Dendritic cell treated with granulocyte-macrophage colony-stimulating factor and Interleukin-4, amounts not matched to agents 40 ng/mL and 50 ng/mL, for 4 days (primary cell): ENCODE measurements around the gene CRADD.
A peak's percentile ranks its signal among the peaks of the same experiment; 100 is the strongest.
"Not testable (repeated sequence)": the region's sequence is repeated elsewhere in the genome, so short reads cannot be mapped to it uniquely, and the experiment has no call there.

Experiments used
- H3K27ac Mint-ChIP-seq: one replicate; pipeline ENCODE4 v1.8.0; 2022; ENCODE audit warnings: mild to moderate bottlenecking, mixed read lengths
- H3K27me3 Mint-ChIP-seq: one replicate; pipeline ENCODE4 v1.8.0; 2022; ENCODE audit warnings: mild to moderate bottlenecking, mixed read lengths
- H3K36me3 Mint-ChIP-seq: one replicate; pipeline ENCODE4 v1.8.0; 2022; ENCODE audit warnings: low read depth, mixed read lengths
- H3K4me1 Mint-ChIP-seq: one replicate; pipeline ENCODE4 v1.8.0; 2022; ENCODE audit warnings: low read depth, mixed read lengths
- H3K4me3 Mint-ChIP-seq: one replicate; pipeline ENCODE4 v1.8.0; 2022; ENCODE audit warnings: mild to moderate bottlenecking, moderate library complexity, mixed read lengths
- H3K9me3 Mint-ChIP-seq: one replicate; pipeline ENCODE4 v1.8.0; 2022; ENCODE audit warnings: mixed read lengths
- intact Hi-C: fragments of 100-400 bp; cut with micrococcal nuclease; formaldehyde crosslinking; loops from one replicate; pipeline ENCODE4 v1.15.0; 2022

CRADD gene

DNA sequence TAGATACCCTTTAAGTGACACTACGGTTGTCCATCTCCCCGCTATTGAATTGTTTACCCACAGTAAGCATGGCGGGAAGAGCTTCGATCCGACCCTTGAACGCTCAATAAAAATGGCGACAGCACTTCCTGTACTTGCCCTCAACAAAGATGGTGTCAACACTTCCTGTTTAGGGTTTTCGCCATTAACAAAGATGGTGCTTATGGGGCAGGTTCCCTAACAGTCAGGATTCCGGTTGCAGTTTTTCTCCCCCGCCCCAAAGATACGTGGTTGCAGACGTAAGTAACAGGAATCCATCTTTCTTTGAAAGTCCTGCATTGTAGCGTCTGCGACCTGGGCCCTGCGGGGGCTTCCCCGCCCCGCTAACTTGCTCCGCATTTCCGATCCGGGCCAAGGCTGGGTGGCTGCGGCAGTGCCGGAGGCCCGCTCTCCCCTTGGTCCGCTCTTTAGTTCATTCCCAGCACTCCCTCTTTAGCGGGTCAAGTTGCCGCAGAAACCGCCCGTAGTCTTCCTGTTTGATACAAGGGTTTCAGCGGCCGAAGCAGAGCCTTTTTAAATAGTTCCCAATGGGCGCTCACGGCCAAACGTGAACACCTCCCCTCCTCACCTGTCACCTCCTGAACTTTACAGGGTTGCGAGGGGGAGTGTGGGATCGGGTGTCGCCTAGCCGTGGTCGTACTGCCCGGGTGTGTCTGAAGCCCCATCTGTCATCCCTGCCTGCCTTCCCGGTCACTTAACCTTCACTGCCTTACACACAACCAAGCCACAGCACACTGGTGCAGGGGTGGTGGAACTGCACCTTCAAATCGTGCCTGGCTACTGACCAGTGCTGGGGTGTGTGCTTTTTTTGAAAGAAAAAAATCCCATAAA lies at the start of gene CRADD:
Gene CRADD (plus strand): TSS at position 181 of the 870 bp plus-strand sequence.
- peak within 1 kb of the TSS; percentile 89 for H3K4me3 Mint-ChIP-seq
- peaks cover 20% of the 10 kb centered on the region for H3K36me3 Mint-ChIP-seq
- peaks cover 20% of the 10 kb centered on the region for H3K4me1 Mint-ChIP-seq
- intact Hi-C loops: loop anchor here (1.0 to 10.0 kb wide), 5 partner anchors 65 to 427 kb away; no protein-coding TSS in a partner anchor
- no peaks in the 10 kb centered on the region for H3K9me3 Mint-ChIP-seq
- H3K27me3 Mint-ChIP-seq: peaks cover 5% of the 10 kb centered on the region
- H3K27ac Mint-ChIP-seq: peak within 1 kb of the TSS; percentile 100

DNA sequence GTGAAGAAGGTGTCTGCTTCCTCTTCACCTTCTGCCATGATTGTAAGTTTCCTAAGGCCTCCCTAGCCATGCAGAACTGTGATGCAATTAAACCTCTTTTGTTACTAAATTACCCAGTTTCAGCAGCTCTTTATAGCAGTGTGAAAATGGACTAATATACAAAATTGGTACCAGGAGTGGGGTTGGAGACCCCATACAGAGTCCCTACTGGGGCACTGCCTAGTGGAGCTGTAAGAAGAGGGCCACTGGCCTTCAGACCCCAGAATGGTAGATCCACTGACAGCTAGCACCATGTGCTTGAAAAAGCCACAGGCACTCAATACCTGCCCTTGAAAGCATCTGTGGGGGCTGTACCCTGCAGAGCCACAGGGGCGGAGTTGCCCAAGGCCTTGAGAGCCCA lies 44.8 kb upstream of the CRADD start:
- peaks cover 20% of the 10 kb centered on the region for H3K9me3 Mint-ChIP-seq

DNA sequence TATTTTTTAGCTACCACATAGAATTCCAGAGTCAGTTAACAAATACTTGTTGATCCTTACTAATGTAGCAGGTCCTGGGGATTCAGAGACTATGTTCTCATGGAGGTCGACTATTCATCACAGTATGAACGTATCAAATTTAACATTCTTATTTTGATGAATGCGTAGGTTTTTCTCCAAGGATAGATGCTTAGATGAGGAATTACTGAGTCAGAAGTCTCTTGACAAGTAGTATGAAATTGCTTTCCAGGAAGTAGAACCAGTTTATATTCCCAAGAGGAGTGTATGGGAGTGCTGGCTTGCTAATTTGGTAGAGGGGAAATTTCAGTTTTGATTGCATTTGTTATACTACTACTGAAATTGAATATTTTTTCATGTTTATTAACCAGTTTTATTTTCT lies 42.8 kb upstream of the CRADD start:
- intact Hi-C loops: no loop called here
- H3K27me3 Mint-ChIP-seq: peaks cover 16% of the 10 kb centered on the region
- H3K36me3 Mint-ChIP-seq: no peaks in the 10 kb centered on the region
- H3K27ac Mint-ChIP-seq: no peak overlapping the region
- H3K9me3 Mint-ChIP-seq: peaks cover 20% of the 10 kb centered on the region
- no peak overlapping the region for H3K4me3 Mint-ChIP-seq
- no peaks in the 10 kb centered on the region for H3K4me1 Mint-ChIP-seq

More for the DNA sequence above, 44.8 kb upstream of the CRADD start:
- Mint-ChIP-seq H3K4me1 (no peaks in the 10 kb centered on the region), H3K4me3 (no peak overlapping the region), H3K36me3 (no peaks in the 10 kb centered on the region), H3K27ac (no peak overlapping the region), H3K27me3 (peaks cover 6% of the 10 kb centered on the region)
- intact Hi-C loops: no loop called here

DNA sequence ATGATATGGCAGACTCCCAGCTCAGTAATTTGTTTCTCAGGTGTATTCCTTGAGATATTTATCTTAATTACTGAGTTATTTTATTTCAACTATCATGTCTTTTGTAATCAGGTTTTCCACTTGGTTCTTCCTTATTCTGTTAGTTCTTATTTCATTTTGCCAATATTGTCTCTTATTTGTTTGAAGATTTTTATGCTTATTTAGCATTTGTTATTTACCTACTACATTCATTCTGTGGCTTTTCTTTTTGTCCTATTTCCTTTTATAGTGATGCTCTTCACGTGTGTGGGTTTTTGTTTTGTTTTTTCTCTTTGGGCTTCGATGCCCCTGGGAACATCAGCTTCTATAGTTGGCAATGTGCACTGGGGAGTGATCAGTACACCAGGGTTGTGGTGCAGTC lies 40.5 kb upstream of the CRADD start:
- intact Hi-C loops: no loop called here
- H3K9me3 Mint-ChIP-seq: peaks cover 16% of the 10 kb centered on the region
- no peaks in the 10 kb centered on the region for H3K36me3 Mint-ChIP-seq
- no peak overlapping the region for H3K4me3 Mint-ChIP-seq
- no peaks in the 10 kb centered on the region for H3K4me1 Mint-ChIP-seq
- H3K27ac Mint-ChIP-seq: no peak overlapping the region
- H3K27me3 Mint-ChIP-seq: peaks cover 16% of the 10 kb centered on the region

DNA sequence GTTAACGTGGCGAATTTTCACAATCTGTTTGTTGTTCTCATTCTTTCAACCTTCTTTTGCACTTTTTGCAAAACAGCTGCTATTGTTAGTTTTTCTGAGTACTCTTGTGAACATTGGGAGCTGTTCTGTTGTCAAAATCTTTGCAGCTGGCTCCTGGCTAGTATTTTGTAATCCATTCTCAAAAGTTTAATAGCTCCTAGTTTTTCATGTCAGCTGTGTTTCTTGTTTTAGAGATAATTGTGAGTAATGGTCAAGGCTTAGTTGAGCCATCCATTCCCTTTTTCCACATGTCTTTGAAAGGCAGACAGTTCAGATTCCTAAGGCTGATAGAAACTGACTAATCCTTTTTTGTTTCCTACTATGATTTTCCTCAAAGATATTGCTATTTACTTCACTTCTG lies 39.1 kb upstream of the CRADD start:
- Mint-ChIP-seq H3K9me3 (peaks cover 2% of the 10 kb centered on the region), H3K27ac (no peak overlapping the region), H3K27me3 (peaks cover 16% of the 10 kb centered on the region)

DNA sequence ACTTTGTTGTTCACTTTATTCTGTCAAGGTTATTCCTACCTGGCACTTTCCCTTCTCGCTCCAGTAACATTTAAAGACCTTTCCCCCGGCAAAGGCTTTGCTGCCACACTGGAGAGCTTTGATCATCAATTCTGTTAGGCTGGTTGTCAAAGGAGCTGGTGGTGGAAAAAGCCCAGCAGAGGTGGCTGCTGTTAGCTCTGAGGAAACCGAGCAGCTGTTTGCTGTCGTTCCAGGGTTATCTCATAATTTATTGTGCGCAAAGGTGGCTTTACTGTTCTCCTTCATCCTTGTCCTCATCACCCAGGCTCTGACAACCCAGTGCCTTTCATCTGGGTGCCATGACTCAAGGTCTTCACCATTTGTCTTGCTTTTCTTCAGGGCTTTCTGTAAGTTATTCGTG lies 38.2 kb upstream of the CRADD start:
- Mint-ChIP-seq H3K27ac (no peak overlapping the region), H3K4me3 (no peak overlapping the region), H3K4me1 (no peaks in the 10 kb centered on the region), H3K36me3 (no peaks in the 10 kb centered on the region), H3K27me3 (peaks cover 16% of the 10 kb centered on the region), H3K9me3 (no peaks in the 10 kb centered on the region)
- intact Hi-C loops: no loop called here

More for the DNA sequence above, 39.1 kb upstream of the CRADD start:
- Mint-ChIP-seq H3K36me3 (no peaks in the 10 kb centered on the region), H3K4me1 (no peaks in the 10 kb centered on the region), H3K4me3 (no peak overlapping the region)
- intact Hi-C loops: no loop called here

DNA sequence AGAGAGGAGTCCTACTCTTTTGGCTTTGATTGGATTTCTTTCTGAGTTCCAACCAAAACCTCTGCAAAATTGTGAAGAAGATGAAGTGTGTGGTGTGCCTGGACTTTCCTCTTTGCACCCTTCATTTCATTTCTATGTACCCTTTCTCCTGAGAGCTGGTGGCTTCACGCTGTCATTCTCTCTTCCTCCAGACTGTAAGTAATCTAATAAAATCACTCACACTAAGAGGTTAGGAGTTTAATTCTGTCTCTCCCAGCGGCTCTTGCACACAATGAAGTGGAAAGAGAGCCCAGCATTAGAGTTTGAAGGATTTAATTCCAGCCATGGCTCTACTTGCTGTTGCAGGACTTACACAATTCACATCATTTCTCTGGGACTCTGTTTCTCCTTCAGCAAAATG lies 37.8 kb upstream of the CRADD start:
- intact Hi-C loops: no loop called here
- Mint-ChIP-seq H3K27ac (no peak overlapping the region), H3K4me1 (no peaks in the 10 kb centered on the region), H3K36me3 (no peaks in the 10 kb centered on the region), H3K27me3 (peaks cover 16% of the 10 kb centered on the region), H3K4me3 (no peak overlapping the region), H3K9me3 (no peaks in the 10 kb centered on the region)

DNA sequence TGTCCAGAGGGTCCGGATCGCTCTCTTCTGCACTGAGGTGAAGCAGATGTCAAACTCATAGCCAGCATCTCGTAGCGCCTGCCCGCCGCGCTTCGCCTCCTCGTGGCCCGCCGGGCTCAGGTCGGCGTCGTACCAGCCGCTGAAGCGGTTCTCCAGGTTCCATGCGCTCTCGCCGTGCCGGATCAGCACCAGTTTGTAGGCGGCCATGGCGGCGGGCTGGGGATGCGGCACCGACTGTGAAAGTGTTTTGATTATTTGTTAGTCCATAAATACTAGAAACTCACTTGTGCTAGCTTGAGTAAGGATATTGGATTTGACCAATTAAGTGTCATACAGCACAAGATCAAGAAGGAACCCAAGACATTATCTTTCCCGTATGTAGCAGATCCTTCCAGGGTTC lies 35.8 kb upstream of the CRADD start:
- H3K4me3 Mint-ChIP-seq, H3K4me1 Mint-ChIP-seq, H3K9me3 Mint-ChIP-seq, H3K27ac Mint-ChIP-seq, H3K36me3 Mint-ChIP-seq, intact Hi-C loops: not testable (repeated sequence)
- peaks cover 15% of the 10 kb centered on the region for H3K27me3 Mint-ChIP-seq

DNA sequence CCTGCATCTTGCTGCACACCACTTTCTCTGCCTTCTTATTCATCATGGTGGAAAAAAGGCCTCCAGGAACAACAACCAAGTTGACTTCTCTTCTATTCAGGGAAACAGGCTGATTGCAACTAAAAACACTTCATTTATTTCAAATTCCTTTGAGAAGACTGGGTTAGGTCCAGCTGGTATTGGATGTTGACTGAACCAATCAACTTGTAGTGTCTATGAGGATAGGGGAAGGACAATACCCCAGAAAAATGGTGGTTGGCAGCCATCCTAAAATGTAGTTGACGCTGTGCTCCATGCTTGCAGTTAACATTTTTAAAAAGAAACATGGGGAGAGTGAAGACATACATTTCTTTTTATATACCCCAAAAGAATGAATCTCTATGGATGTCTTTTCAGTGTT lies 34.4 kb upstream of the CRADD start:
- intact Hi-C loops: no loop called here
- H3K4me1 Mint-ChIP-seq: no peaks in the 10 kb centered on the region
- H3K27ac Mint-ChIP-seq: no peak overlapping the region
- no peak overlapping the region for H3K4me3 Mint-ChIP-seq
- H3K36me3 Mint-ChIP-seq: no peaks in the 10 kb centered on the region
- peaks cover 8% of the 10 kb centered on the region for H3K27me3 Mint-ChIP-seq
- no peaks in the 10 kb centered on the region for H3K9me3 Mint-ChIP-seq

DNA sequence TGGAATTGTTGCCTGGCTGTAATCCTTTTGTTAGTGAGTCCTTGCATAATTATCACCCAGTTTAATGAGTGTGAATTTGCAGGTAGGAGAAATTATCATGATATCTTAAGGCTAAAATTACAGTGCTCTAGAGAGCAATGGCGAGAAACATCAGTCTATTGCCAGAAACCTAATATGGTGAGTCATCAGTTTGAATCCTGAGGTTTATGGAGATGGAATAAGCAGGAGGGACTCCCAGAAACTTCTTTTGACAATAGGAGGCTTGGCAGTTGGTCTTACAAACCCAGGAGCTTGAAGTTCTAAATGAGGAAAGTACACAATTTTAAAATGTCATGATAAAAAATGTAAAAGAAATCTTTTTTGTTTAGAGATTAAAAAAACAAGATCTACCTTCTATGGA lies 31.5 kb upstream of the CRADD start:
- no peaks in the 10 kb centered on the region for H3K36me3 Mint-ChIP-seq
- H3K4me3 Mint-ChIP-seq: no peak overlapping the region
- intact Hi-C loops: no loop called here
- H3K27me3 Mint-ChIP-seq: no peaks in the 10 kb centered on the region
- no peak overlapping the region for H3K27ac Mint-ChIP-seq
- H3K4me1 Mint-ChIP-seq: no peaks in the 10 kb centered on the region
- H3K9me3 Mint-ChIP-seq: no peaks in the 10 kb centered on the region

DNA sequence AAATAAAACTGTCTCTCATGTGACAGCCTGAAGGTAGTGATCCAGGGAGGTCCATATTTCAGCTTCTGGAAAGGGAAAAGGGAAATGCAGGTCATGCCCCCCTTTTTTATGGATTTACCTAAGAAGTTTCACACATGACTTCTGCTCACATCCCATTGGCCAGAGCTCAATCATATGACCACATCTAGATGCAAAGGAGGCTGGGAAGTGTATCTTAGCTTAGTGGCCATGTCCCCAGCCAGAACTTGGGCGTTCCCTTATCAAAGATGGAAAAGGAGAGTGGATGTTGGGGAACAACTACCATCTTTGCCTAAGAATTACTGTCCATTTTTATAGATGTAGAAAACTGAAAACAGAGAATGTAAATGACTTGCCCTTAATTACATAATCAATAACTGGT lies 26.5 kb upstream of the CRADD start:
- H3K4me1 Mint-ChIP-seq: no peaks in the 10 kb centered on the region
- H3K4me3 Mint-ChIP-seq: no peak overlapping the region
- H3K9me3 Mint-ChIP-seq: no peaks in the 10 kb centered on the region
- H3K27me3 Mint-ChIP-seq: no peaks in the 10 kb centered on the region
- H3K27ac Mint-ChIP-seq: no peak overlapping the region
- intact Hi-C loops: no loop called here
- no peaks in the 10 kb centered on the region for H3K36me3 Mint-ChIP-seq

DNA sequence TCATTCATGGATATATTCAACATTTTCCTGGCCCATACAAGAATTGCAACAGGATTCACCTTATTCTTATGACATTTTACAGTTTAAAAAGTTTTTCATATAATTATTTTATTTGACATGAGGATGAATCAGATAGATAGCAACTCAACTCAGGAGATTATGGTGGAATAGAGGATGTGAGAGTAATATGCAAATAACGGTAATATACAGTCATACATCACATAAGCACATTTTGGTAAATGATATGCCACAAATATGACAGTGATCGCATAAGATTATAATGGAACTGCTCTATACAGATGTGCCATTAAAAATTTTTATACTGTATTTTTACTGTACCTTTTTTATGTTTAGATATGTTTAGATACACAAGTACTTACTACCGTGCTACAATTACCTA lies 24.1 kb upstream of the CRADD start:
- intact Hi-C loops: no loop called here

DNA sequence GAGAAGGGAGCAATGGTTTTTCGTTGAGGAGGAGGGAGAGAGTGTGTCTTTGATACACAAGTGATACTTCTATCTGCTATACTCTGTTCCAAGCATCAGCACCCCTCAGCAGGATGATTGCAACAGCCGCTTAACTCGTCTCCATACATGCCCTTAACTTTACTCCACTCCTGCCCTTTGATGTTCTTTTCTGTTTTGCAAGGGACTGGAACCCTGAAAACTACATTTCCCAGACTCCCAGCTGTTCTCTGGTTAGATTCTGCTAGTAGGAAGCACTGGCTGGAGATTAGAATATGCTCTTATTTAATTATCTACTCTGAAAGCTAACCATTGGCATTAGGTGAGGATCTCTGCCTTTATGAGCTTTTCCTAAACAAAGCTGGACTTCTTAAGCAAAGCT lies 23.5 kb upstream of the CRADD start:
- Mint-ChIP-seq H3K9me3 (no peaks in the 10 kb centered on the region), H3K4me1 (peaks cover 11% of the 10 kb centered on the region), H3K36me3 (no peaks in the 10 kb centered on the region), H3K27ac (no peak overlapping the region), H3K4me3 (no peak overlapping the region), H3K27me3 (no peaks in the 10 kb centered on the region)
- intact Hi-C loops: no loop called here

More for the DNA sequence above, 24.1 kb upstream of the CRADD start:
- no peaks in the 10 kb centered on the region for H3K9me3 Mint-ChIP-seq
- no peaks in the 10 kb centered on the region for H3K27me3 Mint-ChIP-seq
- H3K4me1 Mint-ChIP-seq: peaks cover 11% of the 10 kb centered on the region
- no peak overlapping the region for H3K27ac Mint-ChIP-seq
- no peak overlapping the region for H3K4me3 Mint-ChIP-seq
- H3K36me3 Mint-ChIP-seq: no peaks in the 10 kb centered on the region

DNA sequence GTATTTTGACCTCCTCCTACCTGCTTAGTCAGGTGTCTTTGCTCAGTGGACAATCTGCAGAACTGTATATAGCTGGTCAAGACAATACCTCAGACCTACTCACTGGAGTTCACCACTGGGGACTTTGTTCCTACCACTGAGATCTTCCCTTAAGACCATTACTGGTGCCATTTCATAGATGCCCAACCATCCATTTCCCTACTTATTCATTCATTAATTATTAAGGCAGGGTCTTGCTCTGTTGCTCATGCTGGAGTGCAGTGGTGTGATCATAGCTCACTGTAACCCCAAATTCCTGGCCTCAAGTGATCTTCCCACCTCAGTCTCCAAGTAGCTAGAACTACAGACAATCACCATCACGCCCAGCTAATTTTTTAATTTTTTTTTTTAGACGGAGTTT lies 22.8 kb upstream of the CRADD start:
- Mint-ChIP-seq H3K27me3 (no peaks in the 10 kb centered on the region), H3K4me3 (no peak overlapping the region), H3K36me3 (no peaks in the 10 kb centered on the region), H3K4me1 (peaks cover 11% of the 10 kb centered on the region), H3K9me3 (no peaks in the 10 kb centered on the region), H3K27ac (no peak overlapping the region)
- intact Hi-C loops: no loop called here

DNA sequence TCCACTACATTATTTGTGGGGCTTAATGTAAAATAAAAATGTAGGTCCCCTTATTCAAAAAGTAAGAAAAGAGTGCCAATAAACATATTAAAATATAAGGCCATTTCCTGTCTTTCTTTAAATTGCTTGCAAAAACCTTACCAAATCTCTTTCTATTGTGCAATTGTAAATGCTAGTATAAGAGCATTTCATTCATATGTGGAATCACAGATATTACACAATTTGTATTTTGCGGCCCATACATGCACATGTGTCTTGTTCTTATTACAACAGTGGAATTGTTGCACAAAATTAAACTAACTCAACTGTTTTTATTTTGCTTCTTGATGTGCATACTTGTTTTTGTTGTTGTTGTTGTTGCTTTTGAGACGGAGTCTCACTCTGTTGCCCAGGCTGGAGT lies 20.1 kb upstream of the CRADD start:
- H3K27me3 Mint-ChIP-seq: no peaks in the 10 kb centered on the region
- peaks cover 11% of the 10 kb centered on the region for H3K4me1 Mint-ChIP-seq
- no peaks in the 10 kb centered on the region for H3K36me3 Mint-ChIP-seq
- no peak overlapping the region for H3K27ac Mint-ChIP-seq
- no peak overlapping the region for H3K4me3 Mint-ChIP-seq
- intact Hi-C loops: no loop called here
- no peaks in the 10 kb centered on the region for H3K9me3 Mint-ChIP-seq
